Hepatic stellate cell (primary cell): ENCODE results near the gene ZCCHC4.

Source experiments
- DNase-seq: peaks from one replicate; pipeline ENCODE4 v3.0.0; 2011; ENCODE audit warnings: low spot score

The ZCCHC4 gene

GRCh38 chr4:25312496-25313200 is at the start of gene ZCCHC4:
TSS of gene ZCCHC4 (plus strand) at chr4:25312774. CDS start at chr4:25312810, 36 bp downstream.
- peak; percentile 66 for DNase-seq

- no peak for DNase-seq
These were observed 40.7 kb upstream of the ZCCHC4 start for GRCh38 chr4:25271866-25272265.

- DNase-seq: no peak
These were observed 32.4 kb upstream of the ZCCHC4 start for GRCh38 chr4:25280210-25280609.

GRCh38 chr4:25283948-25284347 is 28.6 kb upstream of the ZCCHC4 start:
- DNase-seq: no peak

- DNase-seq: no peak
These were observed 28.1 kb upstream of the ZCCHC4 start for GRCh38 chr4:25284466-25284865.

- DNase-seq: peak; percentile 4
These were observed 22.0 kb upstream of the ZCCHC4 start for GRCh38 chr4:25290490-25291067.

GRCh38 chr4:25291158-25291733 is 21.3 kb upstream of the ZCCHC4 start:
- no peak for DNase-seq

- no peak for DNase-seq
These were observed 14.9 kb upstream of the ZCCHC4 start for GRCh38 chr4:25297528-25298242.

GRCh38 chr4:25299476-25300203 is 12.9 kb upstream of the ZCCHC4 start:
- no peak for DNase-seq

- no peak for DNase-seq
These were observed 11.1 kb upstream of the ZCCHC4 start for GRCh38 chr4:25301471-25301870.

GRCh38 chr4:25302626-25303025 is 9.9 kb upstream of the ZCCHC4 start:
- no peak for DNase-seq

- DNase-seq: no peak
These were observed 9.0 kb upstream of the ZCCHC4 start for GRCh38 chr4:25303578-25303977.

GRCh38 chr4:25306518-25307057 is 6.0 kb upstream of the ZCCHC4 start:
- no peak for DNase-seq

- DNase-seq: no peak
These were observed 5.0 kb upstream of the ZCCHC4 start for GRCh38 chr4:25307596-25307995.

GRCh38 chr4:25308306-25308705 is 4.3 kb upstream of the ZCCHC4 start:
- no peak for DNase-seq

GRCh38 chr4:25308761-25309160 is 3.8 kb upstream of the ZCCHC4 start:
- peak; percentile 24 for DNase-seq

GRCh38 chr4:25310066-25310802 is 2.3 kb upstream of the ZCCHC4 start:
- no peak for DNase-seq

GRCh38 chr4:25310803-25311166 is 1.8 kb upstream of the ZCCHC4 start:
- no peak for DNase-seq

GRCh38 chr4:25313201-25313895 is 774 bp downstream of the ZCCHC4 start:
- DNase-seq: no peak

GRCh38 chr4:25320336-25320735 is 7.8 kb downstream of the ZCCHC4 start:
- no peak for DNase-seq

GRCh38 chr4:25320773-25321172 is 8.2 kb downstream of the ZCCHC4 start:
- DNase-seq: no peak
